ENCODE results near the gene OR2H2.

DNA sequence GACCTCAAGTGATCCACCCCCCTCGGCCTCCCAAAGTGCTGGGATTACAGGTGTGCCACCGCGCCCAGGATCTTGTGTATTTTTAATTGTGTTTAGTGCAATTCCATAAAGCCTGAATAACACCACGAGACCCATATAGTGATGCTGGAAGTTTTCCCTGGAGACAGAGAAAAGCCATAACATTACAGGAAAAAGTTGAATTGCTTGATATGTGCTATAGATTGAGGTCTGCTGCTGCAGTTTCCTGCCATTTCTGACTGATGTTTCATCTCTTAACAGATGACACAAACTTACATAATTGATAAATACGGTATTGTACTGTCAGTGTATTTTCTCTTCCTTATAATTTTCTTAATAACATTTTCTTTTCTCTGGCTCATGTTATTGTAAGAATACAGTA is 18.1 kb upstream of the OR2H2 start:
- TF ChIP-seq, protein P1, sequence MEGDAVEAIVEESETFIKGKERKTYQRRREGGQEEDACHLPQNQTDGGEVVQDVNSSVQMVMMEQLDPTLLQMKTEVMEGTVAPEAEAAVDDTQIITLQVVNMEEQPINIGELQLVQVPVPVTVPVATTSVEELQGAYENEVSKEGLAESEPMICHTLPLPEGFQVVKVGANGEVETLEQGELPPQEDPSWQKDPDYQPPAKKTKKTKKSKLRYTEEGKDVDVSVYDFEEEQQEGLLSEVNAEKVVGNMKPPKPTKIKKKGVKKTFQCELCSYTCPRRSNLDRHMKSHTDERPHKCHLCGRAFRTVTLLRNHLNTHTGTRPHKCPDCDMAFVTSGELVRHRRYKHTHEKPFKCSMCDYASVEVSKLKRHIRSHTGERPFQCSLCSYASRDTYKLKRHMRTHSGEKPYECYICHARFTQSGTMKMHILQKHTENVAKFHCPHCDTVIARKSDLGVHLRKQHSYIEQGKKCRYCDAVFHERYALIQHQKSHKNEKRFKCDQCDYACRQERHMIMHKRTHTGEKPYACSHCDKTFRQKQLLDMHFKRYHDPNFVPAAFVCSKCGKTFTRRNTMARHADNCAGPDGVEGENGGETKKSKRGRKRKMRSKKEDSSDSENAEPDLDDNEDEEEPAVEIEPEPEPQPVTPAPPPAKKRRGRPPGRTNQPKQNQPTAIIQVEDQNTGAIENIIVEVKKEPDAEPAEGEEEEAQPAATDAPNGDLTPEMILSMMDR (IDR thresholded peaks at IDR 0.05; ENCODE audit: insufficient read depth, low read depth, low read length) = no peak
- TF ChIP-seq EZH2 (IDR thresholded peaks at IDR 0.05; ENCODE audit: insufficient read depth, low read length) = no peak
